ENCODE results near the gene TAGAP. TPM values are rescaled to one million over a fixed set of nuclear protein-coding genes. Genes with fewer than 3 reads are reported as not detected.

Gene TAGAP
- total and polyA plus RNA-seq, 2 donors (not counting 3 experiments of a cell fraction or from before 2014, with no cell fraction given), result not detected

DNA sequence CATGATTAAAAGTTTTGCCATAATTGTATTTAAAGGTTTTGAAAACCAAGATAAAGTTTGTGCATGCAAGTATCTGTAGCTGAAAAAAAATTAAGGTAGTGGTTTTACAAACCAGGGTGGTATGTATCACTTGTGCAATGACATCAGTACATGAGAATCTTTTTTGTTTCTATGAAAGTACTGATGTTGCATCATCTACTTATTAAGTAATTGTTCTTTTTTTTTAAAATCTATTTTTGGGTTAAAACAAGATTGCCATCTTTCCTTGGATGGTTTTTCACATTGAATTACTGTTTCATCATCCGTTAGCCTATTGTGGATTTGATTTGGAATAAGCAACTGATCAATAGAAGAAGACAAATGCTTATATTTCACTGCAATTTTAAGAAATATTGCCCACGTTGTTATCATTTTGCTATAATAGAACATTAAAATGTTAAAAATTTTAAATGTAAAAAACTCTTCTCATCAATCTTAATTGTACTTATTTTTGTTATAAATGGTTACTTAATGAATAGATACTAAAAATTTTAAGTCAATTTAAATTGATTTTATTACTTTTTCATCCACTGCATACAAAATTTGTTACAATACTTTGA is 39.8 kb upstream of the TAGAP start:
- H3K36me3 ChIP-seq (ENCODE audit: control insufficient read depth in 2 of 2, extremely low read depth in 1 of 2, insufficient read depth in 2 of 2, low read length in 2 of 2), result no peaks in the 10 kb centered on the region
- no peaks in the 10 kb centered on the region for H3K9me3 ChIP-seq (replicated peaks; ENCODE audit: control insufficient read depth, insufficient read depth, low read length)
- ChIA-PET CTCF (no interaction called here), POLR2A (no interaction called here)
- no peak for TF ChIP-seq FOS (IDR thresholded peaks at IDR 0.05; ENCODE audit: borderline replicate concordance, insufficient read depth, low read length)
- no peak for TF ChIP-seq POLR2A (IDR thresholded peaks at IDR 0.05; ENCODE audit: low read depth, low read length)
- no peak for TF ChIP-seq POLR2AphosphoS5 (IDR thresholded peaks at IDR 0.05; ENCODE audit: insufficient read depth, low read depth, low read length)
- no peak for TF ChIP-seq JUN (IDR thresholded peaks at IDR 0.05; ENCODE audit: borderline replicate concordance, insufficient read depth, insufficient read length, low read depth)
- no peak for TF ChIP-seq GATA2 (IDR thresholded peaks at IDR 0.05; ENCODE audit: insufficient read depth, insufficient read length, low read depth, low read length)
- TF ChIP-seq, protein P1, sequence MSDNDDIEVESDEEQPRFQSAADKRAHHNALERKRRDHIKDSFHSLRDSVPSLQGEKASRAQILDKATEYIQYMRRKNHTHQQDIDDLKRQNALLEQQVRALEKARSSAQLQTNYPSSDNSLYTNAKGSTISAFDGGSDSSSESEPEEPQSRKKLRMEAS (IDR thresholded peaks at IDR 0.05; ENCODE audit: insufficient read depth, insufficient read length), result no peak
- TF ChIP-seq, protein P2, sequence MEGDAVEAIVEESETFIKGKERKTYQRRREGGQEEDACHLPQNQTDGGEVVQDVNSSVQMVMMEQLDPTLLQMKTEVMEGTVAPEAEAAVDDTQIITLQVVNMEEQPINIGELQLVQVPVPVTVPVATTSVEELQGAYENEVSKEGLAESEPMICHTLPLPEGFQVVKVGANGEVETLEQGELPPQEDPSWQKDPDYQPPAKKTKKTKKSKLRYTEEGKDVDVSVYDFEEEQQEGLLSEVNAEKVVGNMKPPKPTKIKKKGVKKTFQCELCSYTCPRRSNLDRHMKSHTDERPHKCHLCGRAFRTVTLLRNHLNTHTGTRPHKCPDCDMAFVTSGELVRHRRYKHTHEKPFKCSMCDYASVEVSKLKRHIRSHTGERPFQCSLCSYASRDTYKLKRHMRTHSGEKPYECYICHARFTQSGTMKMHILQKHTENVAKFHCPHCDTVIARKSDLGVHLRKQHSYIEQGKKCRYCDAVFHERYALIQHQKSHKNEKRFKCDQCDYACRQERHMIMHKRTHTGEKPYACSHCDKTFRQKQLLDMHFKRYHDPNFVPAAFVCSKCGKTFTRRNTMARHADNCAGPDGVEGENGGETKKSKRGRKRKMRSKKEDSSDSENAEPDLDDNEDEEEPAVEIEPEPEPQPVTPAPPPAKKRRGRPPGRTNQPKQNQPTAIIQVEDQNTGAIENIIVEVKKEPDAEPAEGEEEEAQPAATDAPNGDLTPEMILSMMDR (IDR thresholded peaks at IDR 0.05; ENCODE audit: extremely low read depth in 1 of 2, insufficient read depth in 1 of 2, low read depth in 1 of 2, low read length in 2 of 2), result no peak
- no peak for TF ChIP-seq EZH2 (IDR thresholded peaks at IDR 0.05; ENCODE audit: borderline replicate concordance, low read depth, low read length, severe bottlenecking)
- no peak for TF ChIP-seq MYC (IDR thresholded peaks at IDR 0.05; ENCODE audit: low read depth, low read length)
- H4K20me1 ChIP-seq (replicated peaks; ENCODE audit: control insufficient read depth, extremely low read depth, insufficient read depth, low read length), result no peaks in the 10 kb centered on the region
- DNase-seq (ENCODE audit: low read depth, low spot score), result no peak
- BruUV-seq (replicated peaks), result no TSS peak
- no peak overlapping the region for H3K9ac ChIP-seq (replicated peaks; ENCODE audit: extremely low read depth, insufficient read depth, low read length)
- H3K4me1 ChIP-seq (ENCODE audit: control insufficient read depth, extremely low read depth, insufficient read depth, low read length), result no peaks in the 10 kb centered on the region
- no peak for FAIRE-seq
- no peaks in the 10 kb centered on the region for H3K9me1 ChIP-seq (replicated peaks; ENCODE audit: control insufficient read depth, extremely low read depth, insufficient read depth, low read length)
- dilution Hi-C loops (cut with MboI; ENCODE audit: extremely low pct_ligation_motif_present, low sequenced_read_pairs), result no loop called here
- intact Hi-C loops (cut with micrococcal nuclease), result no loop called here
- H2AFZ ChIP-seq (ENCODE audit: low read depth, low read length), result no peak overlapping the region
- H3K27ac ChIP-seq (ENCODE audit: insufficient read depth, low read depth, low read length), result no peak overlapping the region
- no peak overlapping the region for H3K4me3 ChIP-seq (replicated peaks in 1 of 3; ENCODE audit: insufficient read depth in 1 of 3, low read depth in 1 of 3, low read length in 3 of 3)
- H3K4me2 ChIP-seq (ENCODE audit: insufficient read depth, low read length), result no peak overlapping the region
- H3K79me2 ChIP-seq (ENCODE audit: control insufficient read depth, insufficient read depth, low read length), result no peaks in the 10 kb centered on the region
- no peaks in the 10 kb centered on the region for H3K27me3 ChIP-seq (ENCODE audit: control insufficient read depth in 2 of 2, insufficient read depth in 2 of 2, low read length in 2 of 2)
